Nephron progenitor cell (in vitro differentiated cells): ENCODE measurements around the gene MKKS.

Source experiments
- DNase-seq: peaks from one replicate; pipeline ENCODE4 v3.0.0; 2021
- H3K27ac Mint-ChIP-seq: 2 replicates; pipeline ENCODE4 v1.8.0; 2021; ENCODE audit warnings: mild to moderate bottlenecking, moderate library complexity, mixed read lengths
- H3K27me3 Mint-ChIP-seq: 2 replicates; pipeline ENCODE4 v1.8.0; 2021; ENCODE audit warnings: mild to moderate bottlenecking, low read depth, mixed read lengths; ENCODE audit not compliant: poor library complexity
- H3K36me3 Mint-ChIP-seq: 2 replicates; pipeline ENCODE4 v1.8.0; 2021; ENCODE audit warnings: low read depth, mixed read lengths
- H3K4me1 Mint-ChIP-seq: 2 replicates; pipeline ENCODE4 v1.8.0; 2021; ENCODE audit warnings: mixed read lengths
- H3K4me3 Mint-ChIP-seq: 2 replicates; pipeline ENCODE4 v1.8.0; 2021; ENCODE audit warnings: mild to moderate bottlenecking, moderate library complexity, mixed read lengths
- H3K9me3 Mint-ChIP-seq: 2 replicates; pipeline ENCODE4 v1.8.0; 2021; ENCODE audit warnings: mild to moderate bottlenecking, moderate library complexity, mixed read lengths
- TF ChIP-seq, protein P1 (sequence below): fragments of 200-600 bp; sonication (generic); IDR thresholded peaks from 2 replicates; pipeline ENCODE4 v1.5.0; 2021; ENCODE audit warnings: antibody characterized with exemption

The MKKS gene

DNA sequence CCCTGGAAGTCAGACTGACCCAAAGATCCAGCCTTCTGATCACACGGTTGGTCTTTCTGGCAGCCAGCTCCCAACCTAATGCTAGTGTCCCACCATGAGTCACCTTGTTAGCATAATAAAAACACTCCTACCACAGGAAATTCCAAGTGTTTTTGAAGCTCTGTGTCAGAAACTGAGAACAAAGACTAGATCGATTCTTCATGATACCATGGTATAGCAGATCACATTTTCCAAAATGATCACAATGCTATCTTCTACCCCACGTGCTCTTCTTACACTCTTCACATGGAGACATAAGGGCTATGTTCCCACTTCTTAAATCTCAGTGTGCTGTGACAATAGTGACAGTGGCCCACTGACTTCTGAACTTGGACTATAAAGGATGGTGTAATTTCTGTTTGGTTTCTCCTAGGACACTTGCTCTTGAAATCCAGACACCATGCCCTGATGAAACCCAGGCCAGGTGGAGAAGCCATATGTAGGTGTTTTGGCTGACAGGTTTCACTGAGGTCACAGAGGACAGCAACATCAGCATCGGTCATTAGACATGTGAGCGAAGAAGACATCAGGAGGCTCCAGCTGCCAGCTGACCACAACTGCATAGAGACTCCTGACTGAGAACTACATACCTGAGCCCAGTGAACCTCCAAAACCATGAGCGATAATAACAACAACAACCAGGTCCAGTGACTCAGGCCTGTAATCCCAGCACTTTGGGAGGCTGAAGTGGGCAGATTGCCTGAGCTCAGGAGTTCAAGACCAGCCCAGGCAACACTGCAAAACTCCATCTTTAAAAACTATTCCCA lies 57.5 kb downstream of the MKKS start:
- H3K27me3 Mint-ChIP-seq, result peaks cover 11% of the 10 kb centered on the region

DNA sequence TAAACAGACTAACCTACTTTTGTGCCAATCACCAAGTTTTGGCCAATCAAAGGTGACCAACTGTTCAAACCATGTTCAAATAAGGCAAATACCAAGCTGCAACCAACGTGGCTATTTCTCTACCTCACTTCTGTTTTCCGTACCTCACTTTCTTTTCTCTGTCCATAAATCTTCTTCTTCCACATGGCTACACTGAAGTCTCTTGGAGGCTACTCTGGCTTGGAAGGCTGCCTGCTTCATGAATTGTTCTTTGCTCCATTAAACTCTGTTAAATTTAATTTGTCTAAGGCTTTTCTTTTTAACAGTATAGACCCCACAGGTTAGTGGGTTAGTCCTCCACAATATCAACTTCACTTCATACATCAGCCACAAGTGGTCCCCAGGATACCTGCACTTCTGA lies 58.8 kb downstream of the MKKS start:
- H3K4me3 Mint-ChIP-seq, result no peak overlapping the region
- no peaks in the 10 kb centered on the region for H3K36me3 Mint-ChIP-seq
- no peaks in the 10 kb centered on the region for H3K4me1 Mint-ChIP-seq
- no peak overlapping the region for H3K27ac Mint-ChIP-seq
- DNase-seq, result no peak
- H3K9me3 Mint-ChIP-seq, result peaks cover 18% of the 10 kb centered on the region
- H3K27me3 Mint-ChIP-seq, result peaks cover 12% of the 10 kb centered on the region
- TF ChIP-seq, protein P1, sequence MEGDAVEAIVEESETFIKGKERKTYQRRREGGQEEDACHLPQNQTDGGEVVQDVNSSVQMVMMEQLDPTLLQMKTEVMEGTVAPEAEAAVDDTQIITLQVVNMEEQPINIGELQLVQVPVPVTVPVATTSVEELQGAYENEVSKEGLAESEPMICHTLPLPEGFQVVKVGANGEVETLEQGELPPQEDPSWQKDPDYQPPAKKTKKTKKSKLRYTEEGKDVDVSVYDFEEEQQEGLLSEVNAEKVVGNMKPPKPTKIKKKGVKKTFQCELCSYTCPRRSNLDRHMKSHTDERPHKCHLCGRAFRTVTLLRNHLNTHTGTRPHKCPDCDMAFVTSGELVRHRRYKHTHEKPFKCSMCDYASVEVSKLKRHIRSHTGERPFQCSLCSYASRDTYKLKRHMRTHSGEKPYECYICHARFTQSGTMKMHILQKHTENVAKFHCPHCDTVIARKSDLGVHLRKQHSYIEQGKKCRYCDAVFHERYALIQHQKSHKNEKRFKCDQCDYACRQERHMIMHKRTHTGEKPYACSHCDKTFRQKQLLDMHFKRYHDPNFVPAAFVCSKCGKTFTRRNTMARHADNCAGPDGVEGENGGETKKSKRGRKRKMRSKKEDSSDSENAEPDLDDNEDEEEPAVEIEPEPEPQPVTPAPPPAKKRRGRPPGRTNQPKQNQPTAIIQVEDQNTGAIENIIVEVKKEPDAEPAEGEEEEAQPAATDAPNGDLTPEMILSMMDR, result no peak

More for the DNA sequence above, 57.5 kb downstream of the MKKS start:
- no peaks in the 10 kb centered on the region for H3K4me1 Mint-ChIP-seq
- H3K27ac Mint-ChIP-seq, result no peak overlapping the region
- H3K4me3 Mint-ChIP-seq, result no peak overlapping the region
- H3K36me3 Mint-ChIP-seq, result no peaks in the 10 kb centered on the region
- H3K9me3 Mint-ChIP-seq, result peaks cover 18% of the 10 kb centered on the region
- TF ChIP-seq, protein P1, result no peak
- no peak for DNase-seq

- no peak overlapping the region for H3K27ac Mint-ChIP-seq
- DNase-seq, result no peak
- no peaks in the 10 kb centered on the region for H3K4me1 Mint-ChIP-seq
- no peak overlapping the region for H3K4me3 Mint-ChIP-seq
- H3K27me3 Mint-ChIP-seq, result peaks cover 12% of the 10 kb centered on the region
- H3K36me3 Mint-ChIP-seq, result no peaks in the 10 kb centered on the region
- H3K9me3 Mint-ChIP-seq, result peaks cover 15% of the 10 kb centered on the region
- TF ChIP-seq, protein P1, result no peak
These were observed 60.0 kb downstream of the MKKS start for GRCh38 chr20:10374036-10374435.

DNA sequence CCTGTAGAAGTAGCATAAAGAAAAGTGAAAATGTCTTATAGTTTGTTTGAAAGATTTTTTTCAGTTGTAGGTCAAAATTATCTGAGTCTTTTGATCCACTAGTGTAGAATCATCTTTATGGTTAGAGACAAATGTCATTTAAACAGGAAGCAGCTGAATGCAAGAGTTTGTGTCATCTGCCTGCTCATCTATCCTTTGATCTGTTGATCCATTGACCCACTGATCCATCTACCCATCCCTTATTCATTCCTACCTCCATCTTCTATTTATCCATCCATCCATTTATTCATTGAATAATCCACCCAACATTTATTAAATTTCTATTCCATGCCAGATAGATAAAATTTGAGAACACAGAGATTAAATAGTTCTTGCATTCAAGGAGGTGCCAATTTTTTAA lies 62.6 kb downstream of the MKKS start:
- TF ChIP-seq, protein P1, result no peak
- Mint-ChIP-seq H3K4me3 (no peak overlapping the region), H3K27me3 (peaks cover 10% of the 10 kb centered on the region), H3K27ac (no peak overlapping the region), H3K36me3 (no peaks in the 10 kb centered on the region), H3K4me1 (no peaks in the 10 kb centered on the region), H3K9me3 (peaks cover 10% of the 10 kb centered on the region)
- no peak for DNase-seq

- Mint-ChIP-seq H3K9me3 (peaks cover 5% of the 10 kb centered on the region), H3K27ac (no peak overlapping the region), H3K4me1 (peaks cover 4% of the 10 kb centered on the region), H3K27me3 (peaks cover 4% of the 10 kb centered on the region), H3K36me3 (no peaks in the 10 kb centered on the region), H3K4me3 (no peak overlapping the region)
- no peak for DNase-seq
- TF ChIP-seq, protein P1, result no peak
These were observed 63.7 kb downstream of the MKKS start for GRCh38 chr20:10370091-10370887.
